ENCODE measurements around the gene TM9SF3. TPM values are rescaled to one million over a fixed set of nuclear protein-coding genes. Genes with fewer than 3 reads are reported as not detected.

Gene TM9SF3
- total and polyA plus RNA-seq, 2 donors (not counting 1 experiment from before 2014, with no cell fraction given) = 103 to 107 TPM

- no peak for DNase-seq (ENCODE audit: low read depth in 2 of 2)
- no peak overlapping the region for H3K27ac ChIP-seq (ENCODE audit: insufficient read depth, low read length)
- peaks cover 8% of the 10 kb centered on the region for H3K4me1 ChIP-seq (ENCODE audit: control insufficient read depth, extremely low read depth, insufficient read depth, low read length)
- no peak overlapping the region for H3K4me2 ChIP-seq (ENCODE audit: extremely low read depth, insufficient read depth, low read length)
- H3K9me3 ChIP-seq (ENCODE audit: control insufficient read depth, insufficient read depth, low read depth, low read length) = no peaks in the 10 kb centered on the region
- H3K27me3 ChIP-seq (ENCODE audit: control insufficient read depth, insufficient read depth, low read length) = no peaks in the 10 kb centered on the region
- H2AFZ ChIP-seq (ENCODE audit: low read length) = no peak overlapping the region
- TF ChIP-seq EZH2 (IDR thresholded peaks at IDR 0.05; ENCODE audit: low read length, missing control alignments) = no peak
- no peak for TF ChIP-seq CTCF (conservative IDR thresholded peaks at IDR 0.05 in 1 of 2, IDR thresholded peaks at IDR 0.05 in 1 of 2; ENCODE audit: low read depth in 1 of 2, low read length in 2 of 2)
- H3K4me3 ChIP-seq (replicated peaks in 1 of 4; ENCODE audit: control extremely low read depth in 1 of 4, insufficient read depth in 1 of 4, low read depth in 3 of 4, low read length in 4 of 4) = no peak overlapping the region
- no peaks in the 10 kb centered on the region for H3K36me3 ChIP-seq (ENCODE audit: control insufficient read depth, insufficient read depth, low read length)
- H4K20me1 ChIP-seq (ENCODE audit: control insufficient read depth, extremely low read depth, insufficient read depth, low read length) = no peaks in the 10 kb centered on the region
- no peak overlapping the region for H3K9ac ChIP-seq (ENCODE audit: insufficient read depth, low read length)
- no peaks in the 10 kb centered on the region for H3K79me2 ChIP-seq (ENCODE audit: control insufficient read depth, insufficient read depth, low read length)
Observed at GRCh38 chr10:96591946-96592345, 5.1 kb upstream of the TM9SF3 start.

GRCh38 chr10:96588616-96589419 lies 2.0 kb upstream of the TM9SF3 start:
- Histone ChIP-seq H3K79me2 (ENCODE audit: control insufficient read depth, insufficient read depth, low read length) (peaks cover 28% of the 10 kb centered on the region), H2AFZ (ENCODE audit: low read length) (no peak overlapping the region), H3K4me1 (ENCODE audit: control insufficient read depth, extremely low read depth, insufficient read depth, low read length) (peaks cover 8% of the 10 kb centered on the region), H3K36me3 (ENCODE audit: control insufficient read depth, insufficient read depth, low read length) (no peaks in the 10 kb centered on the region), H3K4me2 (ENCODE audit: extremely low read depth, insufficient read depth, low read length) (no peak overlapping the region), H3K9me3 (ENCODE audit: control insufficient read depth, insufficient read depth, low read depth, low read length) (no peaks in the 10 kb centered on the region), H3K9ac (ENCODE audit: insufficient read depth, low read length) (no peak overlapping the region), H4K20me1 (ENCODE audit: control insufficient read depth, extremely low read depth, insufficient read depth, low read length) (no peaks in the 10 kb centered on the region), H3K4me3 (replicated peaks in 1 of 4; ENCODE audit: control extremely low read depth in 1 of 4, insufficient read depth in 1 of 4, low read depth in 3 of 4, low read length in 4 of 4) (no peak overlapping the region), H3K27me3 (ENCODE audit: control insufficient read depth, insufficient read depth, low read length) (no peaks in the 10 kb centered on the region), H3K27ac (ENCODE audit: insufficient read depth, low read length) (no peak overlapping the region)
- no peak for TF ChIP-seq CTCF (conservative IDR thresholded peaks at IDR 0.05 in 1 of 2, IDR thresholded peaks at IDR 0.05 in 1 of 2; ENCODE audit: low read depth in 1 of 2, low read length in 2 of 2)
- TF ChIP-seq EZH2 (IDR thresholded peaks at IDR 0.05; ENCODE audit: low read length, missing control alignments) = no peak
- peak in 1 of 2 donors; percentile 74 for DNase-seq (ENCODE audit: low read depth in 2 of 2)

- Histone ChIP-seq H3K4me3 (replicated peaks in 1 of 4; ENCODE audit: control extremely low read depth in 1 of 4, insufficient read depth in 1 of 4, low read depth in 3 of 4, low read length in 4 of 4) (peak overlapping the region; percentile 59 to 98 (median 71)), H4K20me1 (ENCODE audit: control insufficient read depth, extremely low read depth, insufficient read depth, low read length) (peaks cover 2% of the 10 kb centered on the region), H3K79me2 (ENCODE audit: control insufficient read depth, insufficient read depth, low read length) (peaks cover 35% of the 10 kb centered on the region), H2AFZ (ENCODE audit: low read length) (peak overlapping the region; percentile 64), H3K9ac (ENCODE audit: insufficient read depth, low read length) (no peak overlapping the region), H3K36me3 (ENCODE audit: control insufficient read depth, insufficient read depth, low read length) (no peaks in the 10 kb centered on the region), H3K27ac (ENCODE audit: insufficient read depth, low read length) (peak overlapping the region; percentile 97), H3K4me1 (ENCODE audit: control insufficient read depth, extremely low read depth, insufficient read depth, low read length) (peaks cover 8% of the 10 kb centered on the region), H3K4me2 (ENCODE audit: extremely low read depth, insufficient read depth, low read length) (peak overlapping the region; percentile 89), H3K9me3 (ENCODE audit: control insufficient read depth, insufficient read depth, low read depth, low read length) (no peaks in the 10 kb centered on the region), H3K27me3 (ENCODE audit: control insufficient read depth, insufficient read depth, low read length) (no peaks in the 10 kb centered on the region)
- DNase-seq (ENCODE audit: low read depth in 2 of 2) = no peak
- TF ChIP-seq CTCF (conservative IDR thresholded peaks at IDR 0.05 in 1 of 2, IDR thresholded peaks at IDR 0.05 in 1 of 2; ENCODE audit: low read depth in 1 of 2, low read length in 2 of 2) (no peak), EZH2 (IDR thresholded peaks at IDR 0.05; ENCODE audit: low read length, missing control alignments) (no peak)
Observed at GRCh38 chr10:96588060-96588554, 1.3 kb upstream of the TM9SF3 start.
